Measurements from ENCODE around the gene ANKHD1. TPM values are rescaled to one million over a fixed set of nuclear protein-coding genes. Genes with fewer than 3 reads are reported as not detected.

The ANKHD1 gene
- total and polyA plus RNA-seq, 10 donors = 30.5 to 235 (median 157) TPM

GRCh38 chr5:140363631-140364471, 37.8 kb upstream of the ANKHD1 start:
- H3K4me3 ChIP-seq = peak overlapping the region in 3 of 8 donors; percentile 16 to 59 (median 30)
- WGBS, 5 donors = 59 to 68% (median 68%) methylated on average over 14 to 20 of the region's 20 CpGs
- intact Hi-C loops (cut with DNase I; ENCODE audit: low total_unique reads) = no loop called here

GRCh38 chr5:140364472-140364765, 37.2 kb upstream of the ANKHD1 start:
- H3K27me3 ChIP-seq (replicated peaks in 1 of 7) = no peaks in the 10 kb centered on the region
- H3K36me3 ChIP-seq = no peaks in the 10 kb centered on the region
- no peak for TF ChIP-seq POLR2A (IDR thresholded peaks at IDR 0.05)
- TF ChIP-seq CTCF (IDR thresholded peaks at IDR 0.05 in 8 of 11, conservative IDR thresholded peaks at IDR 0.05 in 3 of 11) = no peak
- no peak for TF ChIP-seq POLR2AphosphoS5 (IDR thresholded peaks at IDR 0.05)
- H3K9me3 ChIP-seq = no peaks in the 10 kb centered on the region
- no peak overlapping the region for H3K27ac ChIP-seq
- H3K4me1 ChIP-seq = peaks cover 0 to 12% (median 8%) of the 10 kb centered on the region in 6 donors
- no peak for DNase-seq
- no peak overlapping the region for H3K4me3 ChIP-seq
- intact Hi-C loops (cut with DNase I; ENCODE audit: low total_unique reads) = no loop called here
- WGBS, 5 donors = 91 to 100% (median 94%) methylated on average over 3 of the region's 3 CpGs

More at GRCh38 chr5:140363631-140364471, 37.8 kb upstream of the ANKHD1 start:
- peaks cover 0 to 12% (median 8%) of the 10 kb centered on the region in 6 donors for H3K4me1 ChIP-seq
- H3K27ac ChIP-seq = no peak overlapping the region
- no peak for TF ChIP-seq POLR2AphosphoS5 (IDR thresholded peaks at IDR 0.05)
- no peak for TF ChIP-seq CTCF (IDR thresholded peaks at IDR 0.05 in 8 of 11, conservative IDR thresholded peaks at IDR 0.05 in 3 of 11)
- TF ChIP-seq POLR2A (IDR thresholded peaks at IDR 0.05) = no peak
- H3K36me3 ChIP-seq = no peaks in the 10 kb centered on the region
- H3K9me3 ChIP-seq = no peaks in the 10 kb centered on the region
- DNase-seq = no peak
- no peaks in the 10 kb centered on the region for H3K27me3 ChIP-seq (replicated peaks in 1 of 7)

GRCh38 chr5:140365282-140365681, 36.4 kb upstream of the ANKHD1 start:
- H3K4me1 ChIP-seq = peaks cover 0 to 12% (median 8%) of the 10 kb centered on the region in 6 donors
- intact Hi-C loops (cut with DNase I; ENCODE audit: low total_unique reads) = no loop called here
- DNase-seq = no peak
- H3K27ac ChIP-seq = no peak overlapping the region
- no peak overlapping the region for H3K4me3 ChIP-seq
- H3K9me3 ChIP-seq = no peaks in the 10 kb centered on the region
- H3K27me3 ChIP-seq (replicated peaks in 1 of 7) = no peaks in the 10 kb centered on the region
- 60 to 71% (median 63%) methylated on average over 3 of the region's 3 CpGs for WGBS, 5 donors
- H3K36me3 ChIP-seq = no peaks in the 10 kb centered on the region
- TF ChIP-seq CTCF (IDR thresholded peaks at IDR 0.05 in 8 of 11, conservative IDR thresholded peaks at IDR 0.05 in 3 of 11) (no peak), POLR2AphosphoS5 (IDR thresholded peaks at IDR 0.05) (no peak), POLR2A (IDR thresholded peaks at IDR 0.05) (no peak)

- H3K4me1 ChIP-seq = peaks cover 0 to 12% (median 8%) of the 10 kb centered on the region in 6 donors
- no peak overlapping the region for H3K27ac ChIP-seq
- 88 to 94% (median 90%) methylated on average over 4 of the region's 4 CpGs for WGBS, 5 donors
- DNase-seq = no peak
- H3K27me3 ChIP-seq (replicated peaks in 1 of 7) = no peaks in the 10 kb centered on the region
- H3K9me3 ChIP-seq = no peaks in the 10 kb centered on the region
- TF ChIP-seq POLR2AphosphoS5 (IDR thresholded peaks at IDR 0.05) (no peak), CTCF (IDR thresholded peaks at IDR 0.05 in 8 of 11, conservative IDR thresholded peaks at IDR 0.05 in 3 of 11) (no peak), POLR2A (IDR thresholded peaks at IDR 0.05) (no peak)
- intact Hi-C loops (cut with DNase I; ENCODE audit: low total_unique reads) = no loop called here
- H3K36me3 ChIP-seq = no peaks in the 10 kb centered on the region
- no peak overlapping the region for H3K4me3 ChIP-seq
These were observed 35.7 kb upstream of the ANKHD1 start for GRCh38 chr5:140365941-140366340.
